Caco-2 (cell line): ENCODE measurements around the gene REEP6. TPM values are rescaled to one million over a fixed set of nuclear protein-coding genes. Genes with fewer than 3 reads are reported as not detected.

Source experiments
- BruUV-seq: library from RNA; stranded (reverse); fragments of 400-500 nt; replicated peaks from 2 replicates; lab custom pipeline; 2021; lab: Mats Ljungman, UMichigan
- CTCF ChIA-PET: fragments of 300-600 bp; sonication (Branson Sonifier 250); formaldehyde crosslinking; loops from one replicate; lab custom pipeline; 2022; ENCODE audit warnings: antibody characterized with exemption; lab: Charles Lee
- POLR2A ChIA-PET: fragments of 300-600 bp; sonication (Branson Sonifier 250); formaldehyde crosslinking; loops from one replicate; lab custom pipeline; 2022; ENCODE audit warnings: antibody characterized with exemption; lab: Charles Lee
- DNase-seq, 2 experiments: peaks; one replicate each; pipeline versions ENCODE4 v3.0.0 to v3.0.0-alpha.2; 2020 to 2022
- H3K27me3 ChIP-seq: replicated peaks from 2 replicates; pipeline ENCODE4 v1.6.0; 2011; ENCODE audit warnings: low read length; ENCODE audit not compliant: control insufficient read depth, insufficient read depth
- H3K36me3 ChIP-seq: 2 replicates; pipeline ENCODE4 v1.5.1; 2011; ENCODE audit warnings: low read length; ENCODE audit not compliant: control insufficient read depth, insufficient read depth
- H3K4me1 ChIP-seq: fragments of 250-450 bp; sonication (Bioruptor Pico); 2 replicates; pipeline ENCODE4 v1.5.1; 2020; ENCODE audit warnings: mild to moderate bottlenecking
- H3K4me3 ChIP-seq: 2 replicates; pipeline ENCODE4 v1.5.1; 2011; ENCODE audit warnings: low read depth, mild to moderate bottlenecking, control low read depth, low read length
- H3K9me3 ChIP-seq: fragments of 250-450 bp; sonication (Bioruptor Pico); 2 replicates; pipeline ENCODE4 v1.5.1; 2020; ENCODE audit warnings: mild to moderate bottlenecking, moderate library complexity
- H3K27ac Mint-ChIP-seq: one replicate; pipeline ENCODE4 v1.8.0; 2022; ENCODE audit warnings: mixed read lengths; ENCODE audit not compliant: unreplicated experiment
- H3K27me3 Mint-ChIP-seq: one replicate; pipeline ENCODE4 v1.8.0; 2022; ENCODE audit warnings: mixed read lengths; ENCODE audit not compliant: insufficient read depth, unreplicated experiment
- H3K36me3 Mint-ChIP-seq: one replicate; pipeline ENCODE4 v1.8.0; 2022; ENCODE audit warnings: mild to moderate bottlenecking, mixed read lengths; ENCODE audit not compliant: insufficient read depth, unreplicated experiment
- H3K4me1 Mint-ChIP-seq: one replicate; pipeline ENCODE4 v1.8.0; 2022; ENCODE audit warnings: low read depth, mixed read lengths; ENCODE audit not compliant: unreplicated experiment
- H3K4me3 Mint-ChIP-seq: one replicate; pipeline ENCODE4 v1.8.0; 2022; ENCODE audit warnings: mild to moderate bottlenecking, moderate library complexity, mixed read lengths; ENCODE audit not compliant: unreplicated experiment
- H3K9me3 Mint-ChIP-seq: one replicate; pipeline ENCODE4 v1.8.0; 2022; ENCODE audit warnings: mixed read lengths; ENCODE audit not compliant: unreplicated experiment
- intact Hi-C: fragments of 100-400 bp; cut with micrococcal nuclease; formaldehyde crosslinking; loops from one replicate; pipeline ENCODE4 v1.10.0; 2022; ENCODE audit not compliant: unreplicated experiment
- total RNA-seq: library from RNA; stranded (reverse); gene quantifications from 2 replicates; pipeline ENCODE4 v1.2.3, GENCODE V29; 2022
- TF ChIP-seq, protein P1 (sequence below), 2 experiments: fragments of 200-600 bp in 1 of 2; IDR thresholded peaks; 1 replicate in 1 of 2; 2 replicates in 1 of 2; pipeline versions ENCODE4 v1.5.1 to v1.8.0; 2011 to 2022; ENCODE audit warnings: antibody characterized with exemption in 1 of 2, control low read depth in 1 of 2, inconsistent platforms in 1 of 2, low read depth in 1 of 2, low read length in 1 of 2, mild to moderate bottlenecking in 1 of 2, moderate library complexity in 1 of 2; ENCODE audit not compliant: insufficient read depth in 1 of 2, severe bottlenecking in 1 of 2, unreplicated experiment in 1 of 2

The REEP6 gene
- total RNA-seq, 1 experiment from 2014 or later, result 50.2 TPM

- no peaks in the 10 kb centered on the region for H3K27me3 ChIP-seq
- POLR2A ChIA-PET, result no interaction called here
- no peak overlapping the region for H3K4me3 ChIP-seq
- no peak for DNase-seq
- peak overlapping the region; percentile 76 for H3K4me3 Mint-ChIP-seq
- no peak overlapping the region for H3K27ac Mint-ChIP-seq
- no peaks in the 10 kb centered on the region for H3K9me3 ChIP-seq
- TF ChIP-seq, protein P1, sequence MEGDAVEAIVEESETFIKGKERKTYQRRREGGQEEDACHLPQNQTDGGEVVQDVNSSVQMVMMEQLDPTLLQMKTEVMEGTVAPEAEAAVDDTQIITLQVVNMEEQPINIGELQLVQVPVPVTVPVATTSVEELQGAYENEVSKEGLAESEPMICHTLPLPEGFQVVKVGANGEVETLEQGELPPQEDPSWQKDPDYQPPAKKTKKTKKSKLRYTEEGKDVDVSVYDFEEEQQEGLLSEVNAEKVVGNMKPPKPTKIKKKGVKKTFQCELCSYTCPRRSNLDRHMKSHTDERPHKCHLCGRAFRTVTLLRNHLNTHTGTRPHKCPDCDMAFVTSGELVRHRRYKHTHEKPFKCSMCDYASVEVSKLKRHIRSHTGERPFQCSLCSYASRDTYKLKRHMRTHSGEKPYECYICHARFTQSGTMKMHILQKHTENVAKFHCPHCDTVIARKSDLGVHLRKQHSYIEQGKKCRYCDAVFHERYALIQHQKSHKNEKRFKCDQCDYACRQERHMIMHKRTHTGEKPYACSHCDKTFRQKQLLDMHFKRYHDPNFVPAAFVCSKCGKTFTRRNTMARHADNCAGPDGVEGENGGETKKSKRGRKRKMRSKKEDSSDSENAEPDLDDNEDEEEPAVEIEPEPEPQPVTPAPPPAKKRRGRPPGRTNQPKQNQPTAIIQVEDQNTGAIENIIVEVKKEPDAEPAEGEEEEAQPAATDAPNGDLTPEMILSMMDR (IDR thresholded peaks at IDR 0.05; ENCODE audit: insufficient read depth in 1 of 2, low read depth in 1 of 2, low read length in 1 of 2, severe bottlenecking in 1 of 2, unreplicated experiment in 1 of 2), result no peak
- H3K4me1 Mint-ChIP-seq, result peaks cover 4% of the 10 kb centered on the region
- H3K27me3 Mint-ChIP-seq, result peaks cover 4% of the 10 kb centered on the region
- peaks cover 15% of the 10 kb centered on the region for H3K4me1 ChIP-seq
- CTCF ChIA-PET, result no interaction called here
- peaks cover 35% of the 10 kb centered on the region for H3K36me3 Mint-ChIP-seq
- intact Hi-C loops, result no loop called here
- H3K9me3 Mint-ChIP-seq, result no peaks in the 10 kb centered on the region
- H3K36me3 ChIP-seq, result no peaks in the 10 kb centered on the region
- BruUV-seq, result no TSS peak
Observed at GRCh38 chr19:1447504-1447903, 43.5 kb upstream of the REEP6 start.

GRCh38 chr19:1447944-1448343, 43.0 kb upstream of the REEP6 start:
- Histone ChIP-seq H3K4me3 (no peak overlapping the region), H3K27me3 (no peaks in the 10 kb centered on the region), H3K36me3 (no peaks in the 10 kb centered on the region), H3K9me3 (no peaks in the 10 kb centered on the region), H3K4me1 (peaks cover 15% of the 10 kb centered on the region)
- CTCF ChIA-PET, result no interaction called here
- POLR2A ChIA-PET, result no interaction called here
- Mint-ChIP-seq H3K27ac (no peak overlapping the region), H3K27me3 (peaks cover 4% of the 10 kb centered on the region), H3K36me3 (peaks cover 35% of the 10 kb centered on the region), H3K4me3 (peak overlapping the region; percentile 54), H3K9me3 (no peaks in the 10 kb centered on the region), H3K4me1 (no peaks in the 10 kb centered on the region)
- intact Hi-C loops, result no loop called here
- no TSS peak for BruUV-seq
- TF ChIP-seq, protein P1 (IDR thresholded peaks at IDR 0.05; ENCODE audit: insufficient read depth in 1 of 2, low read depth in 1 of 2, low read length in 1 of 2, severe bottlenecking in 1 of 2, unreplicated experiment in 1 of 2), result no peak
- no peak for DNase-seq

GRCh38 chr19:1449467-1450442, 41.2 kb upstream of the REEP6 start, which contains the start of gene APC2:
TSS of gene APC2 (plus strand) at chr19:1450121. CDS start at chr19:1453002, 2,881 bp downstream.
- Mint-ChIP-seq H3K36me3 (peaks cover 42% of the 10 kb centered on the region), H3K27ac (peak within 1 kb of the TSS; percentile 22), H3K4me1 (no peaks in the 10 kb centered on the region), H3K4me3 (no peak within 1 kb of the TSS), H3K9me3 (no peaks in the 10 kb centered on the region), H3K27me3 (peaks cover 4% of the 10 kb centered on the region)
- H3K9me3 ChIP-seq, result no peaks in the 10 kb centered on the region
- TF ChIP-seq, protein P1 (IDR thresholded peaks at IDR 0.05; ENCODE audit: insufficient read depth in 1 of 2, low read depth in 1 of 2, low read length in 1 of 2, severe bottlenecking in 1 of 2, unreplicated experiment in 1 of 2), result no peak
- DNase-seq, result no peak
- no peak within 1 kb of the TSS for H3K4me3 ChIP-seq
- BruUV-seq, result no TSS peak
- intact Hi-C loops, result no loop called here
- CTCF ChIA-PET, result interaction anchor here (0.6 kb wide), 1 partner anchor 41 kb away, joined by 3 read pairs; no protein-coding TSS in a partner anchor
- no peaks in the 10 kb centered on the region for H3K36me3 ChIP-seq
- POLR2A ChIA-PET, result no interaction called here
- H3K27me3 ChIP-seq, result no peaks in the 10 kb centered on the region
- H3K4me1 ChIP-seq, result peaks cover 7% of the 10 kb centered on the region; the same call in 1 of the 2 replicates
